PFSK-1 (cell line): ENCODE results near the gene TNFAIP8L1.

Source experiments
- FOXP2 ChIP-seq: optimal IDR thresholded peaks from 2 replicates; pipeline ENCODE3; 2011; ENCODE audit warnings: borderline replicate concordance, control low read depth, inconsistent platforms; ENCODE audit not compliant: insufficient read depth; ENCODE audit errors: extremely low read length, extremely low read depth
- POLR2AphosphoS5 ChIP-seq: IDR thresholded peaks from 2 replicates; pipeline ENCODE4 v1.6.1; 2012; ENCODE audit warnings: low read depth, mild to moderate bottlenecking, control low read depth, low read length, moderate library complexity
- SIN3A ChIP-seq: IDR thresholded peaks from 2 replicates; pipeline ENCODE4 v1.6.1; 2012; ENCODE audit warnings: mild to moderate bottlenecking, low read length, moderate library complexity, borderline replicate concordance; ENCODE audit not compliant: insufficient read depth
- TAF1 ChIP-seq: IDR thresholded peaks from 2 replicates; pipeline ENCODE4 v1.6.1; 2012; ENCODE audit warnings: low read length, control low read depth, borderline replicate concordance; ENCODE audit not compliant: insufficient read depth
- TF ChIP-seq, protein P1 (sequence below), 2 experiments: IDR thresholded peaks; 2 replicates each; pipeline versions ENCODE4 v1.6.1 to v1.8.0; 2011 to 2012; ENCODE audit warnings: low read depth in 2 of 2, low read length in 2 of 2, control low read depth in 1 of 2, inconsistent platforms in 1 of 2, mild to moderate bottlenecking in 1 of 2, moderate library complexity in 1 of 2; ENCODE audit not compliant: insufficient read depth in 1 of 2

The TNFAIP8L1 gene

DNA sequence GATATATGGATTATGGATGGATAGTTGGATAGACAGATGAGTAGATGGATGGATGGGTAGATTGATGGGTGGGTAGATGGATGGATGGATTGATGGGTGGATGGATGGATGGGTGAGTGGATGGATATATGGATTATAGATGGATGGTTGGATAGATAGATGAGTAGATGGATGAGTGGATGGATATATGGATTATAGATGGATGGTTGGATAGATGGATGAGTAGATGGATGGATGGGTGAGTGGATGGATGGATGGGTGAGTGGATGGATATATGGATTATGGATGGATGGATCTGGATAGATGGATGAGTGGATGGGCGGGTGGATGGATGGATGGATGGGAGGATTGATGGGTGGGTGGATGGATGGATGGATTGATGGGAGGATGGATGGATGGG is 36.4 kb upstream of the TNFAIP8L1 start:
- TF ChIP-seq POLR2AphosphoS5 (no peak), TAF1 (no peak), SIN3A (no peak), FOXP2 (no peak)
- TF ChIP-seq, protein P1, sequence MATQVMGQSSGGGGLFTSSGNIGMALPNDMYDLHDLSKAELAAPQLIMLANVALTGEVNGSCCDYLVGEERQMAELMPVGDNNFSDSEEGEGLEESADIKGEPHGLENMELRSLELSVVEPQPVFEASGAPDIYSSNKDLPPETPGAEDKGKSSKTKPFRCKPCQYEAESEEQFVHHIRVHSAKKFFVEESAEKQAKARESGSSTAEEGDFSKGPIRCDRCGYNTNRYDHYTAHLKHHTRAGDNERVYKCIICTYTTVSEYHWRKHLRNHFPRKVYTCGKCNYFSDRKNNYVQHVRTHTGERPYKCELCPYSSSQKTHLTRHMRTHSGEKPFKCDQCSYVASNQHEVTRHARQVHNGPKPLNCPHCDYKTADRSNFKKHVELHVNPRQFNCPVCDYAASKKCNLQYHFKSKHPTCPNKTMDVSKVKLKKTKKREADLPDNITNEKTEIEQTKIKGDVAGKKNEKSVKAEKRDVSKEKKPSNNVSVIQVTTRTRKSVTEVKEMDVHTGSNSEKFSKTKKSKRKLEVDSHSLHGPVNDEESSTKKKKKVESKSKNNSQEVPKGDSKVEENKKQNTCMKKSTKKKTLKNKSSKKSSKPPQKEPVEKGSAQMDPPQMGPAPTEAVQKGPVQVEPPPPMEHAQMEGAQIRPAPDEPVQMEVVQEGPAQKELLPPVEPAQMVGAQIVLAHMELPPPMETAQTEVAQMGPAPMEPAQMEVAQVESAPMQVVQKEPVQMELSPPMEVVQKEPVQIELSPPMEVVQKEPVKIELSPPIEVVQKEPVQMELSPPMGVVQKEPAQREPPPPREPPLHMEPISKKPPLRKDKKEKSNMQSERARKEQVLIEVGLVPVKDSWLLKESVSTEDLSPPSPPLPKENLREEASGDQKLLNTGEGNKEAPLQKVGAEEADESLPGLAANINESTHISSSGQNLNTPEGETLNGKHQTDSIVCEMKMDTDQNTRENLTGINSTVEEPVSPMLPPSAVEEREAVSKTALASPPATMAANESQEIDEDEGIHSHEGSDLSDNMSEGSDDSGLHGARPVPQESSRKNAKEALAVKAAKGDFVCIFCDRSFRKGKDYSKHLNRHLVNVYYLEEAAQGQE (IDR thresholded peaks at IDR 0.05; ENCODE audit: insufficient read depth in 1 of 2, low read depth in 2 of 2, low read length in 2 of 2), result no peak

DNA sequence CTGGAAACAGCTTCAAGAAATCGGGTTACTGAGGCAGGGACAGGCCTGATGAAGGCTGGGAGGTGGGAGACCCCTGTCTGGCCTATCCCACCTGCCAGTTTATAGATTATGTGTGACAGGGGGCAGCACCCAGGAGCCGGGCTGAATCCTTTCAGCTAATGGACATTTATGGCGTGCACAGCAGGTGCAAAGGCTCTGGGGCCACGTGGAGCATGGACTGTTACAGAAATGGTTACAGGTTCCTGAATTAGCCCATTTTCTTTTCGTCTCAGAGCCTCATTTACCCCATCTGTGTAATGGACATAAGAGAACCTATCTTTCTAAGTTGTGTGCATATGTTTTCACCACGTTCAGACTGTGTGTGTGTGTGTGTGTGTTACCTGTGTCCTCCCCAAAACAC is 34.4 kb upstream of the TNFAIP8L1 start:
- TF ChIP-seq TAF1, result no peak
- TF ChIP-seq, protein P1 (IDR thresholded peaks at IDR 0.05; ENCODE audit: insufficient read depth in 1 of 2, low read depth in 2 of 2, low read length in 2 of 2), result no peak
- no peak for TF ChIP-seq POLR2AphosphoS5
- no peak for TF ChIP-seq SIN3A
- no peak for TF ChIP-seq FOXP2

DNA sequence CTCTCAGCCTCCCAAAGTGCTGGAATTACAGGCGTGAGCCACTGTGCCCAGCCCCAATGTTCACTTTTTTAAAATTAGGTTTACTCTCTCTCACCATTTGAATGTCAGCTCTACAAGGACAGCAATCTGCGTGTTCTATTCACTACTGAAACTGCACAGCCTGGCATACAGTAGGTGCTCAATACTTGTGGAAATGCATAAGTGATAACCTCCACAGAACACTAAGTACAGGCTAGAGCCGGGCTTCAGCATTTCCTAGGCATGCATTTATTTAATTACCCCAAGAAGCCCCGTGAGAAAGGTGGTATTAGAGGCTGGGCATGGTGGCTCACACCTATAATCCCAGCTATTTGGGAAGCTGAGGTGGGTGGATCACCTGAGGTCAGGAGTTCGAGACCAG is 33.1 kb upstream of the TNFAIP8L1 start:
- TF ChIP-seq TAF1, result no peak
- TF ChIP-seq FOXP2, result no peak
- TF ChIP-seq, protein P1 (IDR thresholded peaks at IDR 0.05; ENCODE audit: insufficient read depth in 1 of 2, low read depth in 2 of 2, low read length in 2 of 2), result no peak
- TF ChIP-seq SIN3A, result no peak
- TF ChIP-seq POLR2AphosphoS5, result no peak

DNA sequence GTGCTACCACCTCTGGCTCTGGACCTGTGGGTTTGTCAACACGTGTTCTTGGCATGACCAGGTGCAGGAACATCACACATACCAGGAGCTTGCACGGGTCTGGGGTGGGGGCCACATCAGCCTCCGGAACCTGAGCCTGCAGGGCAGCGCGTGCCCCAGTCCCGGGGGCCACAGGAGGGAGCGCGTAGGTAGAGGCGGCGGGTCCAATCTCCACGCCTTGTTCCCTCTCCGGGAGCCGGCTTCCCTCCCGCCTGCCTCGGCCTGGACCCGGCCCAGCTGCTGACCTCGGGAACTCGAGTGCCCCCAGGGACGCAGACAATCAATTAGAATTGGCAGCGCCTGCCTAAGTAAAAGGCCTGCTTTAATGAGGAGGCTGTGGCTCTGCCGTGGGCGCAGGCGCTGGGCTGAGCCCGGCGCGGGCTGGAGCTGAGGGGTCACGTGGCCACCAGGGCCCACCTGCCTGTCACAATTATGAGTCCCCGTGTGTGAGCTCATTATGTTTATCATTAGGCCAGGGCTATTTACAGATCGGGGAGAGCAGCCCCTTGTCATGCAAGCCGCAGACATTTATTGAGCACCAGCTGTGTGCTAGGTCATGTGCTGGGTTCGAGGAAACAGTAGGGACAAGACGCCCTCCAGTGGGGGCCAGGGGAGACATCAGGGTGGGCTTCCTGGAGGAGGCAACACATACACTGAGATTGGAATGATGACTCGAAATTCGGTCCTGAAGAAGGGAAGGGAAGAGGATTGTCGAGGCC is 32.2 kb upstream of the TNFAIP8L1 start:
- TF ChIP-seq, protein P1 (IDR thresholded peaks at IDR 0.05; ENCODE audit: insufficient read depth in 1 of 2, low read depth in 2 of 2, low read length in 2 of 2), result no peak
- no peak for TF ChIP-seq TAF1
- no peak for TF ChIP-seq FOXP2
- TF ChIP-seq SIN3A, result no peak
- no peak for TF ChIP-seq POLR2AphosphoS5
